Measurements from ENCODE around the gene APC. TPM values are rescaled to one million over a fixed set of nuclear protein-coding genes. Genes with fewer than 3 reads are reported as not detected.
A peak's percentile ranks its signal among the peaks of the same experiment; 100 is the strongest.

APC gene
- total RNA-seq, 6 experiments from 2014 or later: 51.9 to 69.2 (median 53.9) TPM

DNA sequence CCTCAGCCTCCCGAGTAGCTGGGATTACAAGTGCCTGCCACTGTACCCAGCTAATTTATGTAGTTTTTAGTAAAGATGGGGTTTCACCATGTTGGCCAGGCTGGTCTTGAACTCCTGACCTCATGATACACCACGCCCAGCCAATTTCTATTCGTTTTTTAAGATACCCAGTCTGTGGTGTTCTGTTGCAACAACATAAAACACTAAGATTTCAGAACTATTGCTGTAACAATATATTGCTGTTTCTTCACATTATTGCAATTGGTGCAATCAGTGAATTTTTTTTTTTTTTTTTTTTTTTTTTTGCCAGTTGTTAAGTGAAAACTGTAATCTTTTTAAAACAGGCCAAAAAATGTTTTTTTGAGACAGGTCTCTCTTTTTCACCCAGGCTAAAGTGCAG is 133.3 kb downstream of the APC start:
- Mint-ChIP-seq H3K9me3 (no peaks in the 10 kb centered on the region), H3K27me3 (ENCODE audit: insufficient read depth) (no peaks in the 10 kb centered on the region; the same call in 1 of the 2 replicates), H3K27ac (no peak overlapping the region), H3K4me1 (ENCODE audit: low read depth) (no peaks in the 10 kb centered on the region), H3K36me3 (ENCODE audit: low read depth) (peaks cover 33% of the 10 kb centered on the region), H3K4me3 (no peak overlapping the region)
- TF ChIP-seq, protein P1, sequence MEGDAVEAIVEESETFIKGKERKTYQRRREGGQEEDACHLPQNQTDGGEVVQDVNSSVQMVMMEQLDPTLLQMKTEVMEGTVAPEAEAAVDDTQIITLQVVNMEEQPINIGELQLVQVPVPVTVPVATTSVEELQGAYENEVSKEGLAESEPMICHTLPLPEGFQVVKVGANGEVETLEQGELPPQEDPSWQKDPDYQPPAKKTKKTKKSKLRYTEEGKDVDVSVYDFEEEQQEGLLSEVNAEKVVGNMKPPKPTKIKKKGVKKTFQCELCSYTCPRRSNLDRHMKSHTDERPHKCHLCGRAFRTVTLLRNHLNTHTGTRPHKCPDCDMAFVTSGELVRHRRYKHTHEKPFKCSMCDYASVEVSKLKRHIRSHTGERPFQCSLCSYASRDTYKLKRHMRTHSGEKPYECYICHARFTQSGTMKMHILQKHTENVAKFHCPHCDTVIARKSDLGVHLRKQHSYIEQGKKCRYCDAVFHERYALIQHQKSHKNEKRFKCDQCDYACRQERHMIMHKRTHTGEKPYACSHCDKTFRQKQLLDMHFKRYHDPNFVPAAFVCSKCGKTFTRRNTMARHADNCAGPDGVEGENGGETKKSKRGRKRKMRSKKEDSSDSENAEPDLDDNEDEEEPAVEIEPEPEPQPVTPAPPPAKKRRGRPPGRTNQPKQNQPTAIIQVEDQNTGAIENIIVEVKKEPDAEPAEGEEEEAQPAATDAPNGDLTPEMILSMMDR (IDR thresholded peaks at IDR 0.05): no peak
- DNase-seq: no peak

DNA sequence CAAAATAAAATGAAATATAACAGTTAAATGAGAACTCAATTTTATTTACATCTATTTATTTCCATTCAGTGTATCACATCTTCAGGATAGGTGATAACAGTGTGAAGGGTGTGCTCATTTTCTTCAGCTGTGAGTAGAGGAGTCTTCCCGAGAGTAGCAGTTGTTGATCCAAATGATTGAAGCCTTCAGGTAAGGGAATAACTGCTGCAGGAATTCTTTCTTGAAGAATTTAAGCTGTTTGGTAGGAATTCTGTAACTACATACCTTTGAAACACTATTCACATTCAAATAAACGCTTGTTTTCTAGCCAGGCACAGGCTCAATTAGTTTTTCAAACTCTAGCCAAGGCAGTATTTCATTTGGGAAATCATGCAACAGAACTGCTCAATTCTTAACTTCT is 138.7 kb downstream of the APC start:
- H3K36me3 Mint-ChIP-seq (ENCODE audit: low read depth): peaks cover 24% of the 10 kb centered on the region
- no peak for DNase-seq
- no peaks in the 10 kb centered on the region for H3K9me3 Mint-ChIP-seq
- no peak overlapping the region for H3K27ac Mint-ChIP-seq
- H3K4me3 Mint-ChIP-seq: no peak overlapping the region
- peaks cover 18% of the 10 kb centered on the region for H3K4me1 Mint-ChIP-seq (ENCODE audit: low read depth)
- TF ChIP-seq, protein P1 (IDR thresholded peaks at IDR 0.05): no peak
- H3K27me3 Mint-ChIP-seq (ENCODE audit: insufficient read depth): no peaks in the 10 kb centered on the region; the same call in 1 of the 2 replicates

DNA sequence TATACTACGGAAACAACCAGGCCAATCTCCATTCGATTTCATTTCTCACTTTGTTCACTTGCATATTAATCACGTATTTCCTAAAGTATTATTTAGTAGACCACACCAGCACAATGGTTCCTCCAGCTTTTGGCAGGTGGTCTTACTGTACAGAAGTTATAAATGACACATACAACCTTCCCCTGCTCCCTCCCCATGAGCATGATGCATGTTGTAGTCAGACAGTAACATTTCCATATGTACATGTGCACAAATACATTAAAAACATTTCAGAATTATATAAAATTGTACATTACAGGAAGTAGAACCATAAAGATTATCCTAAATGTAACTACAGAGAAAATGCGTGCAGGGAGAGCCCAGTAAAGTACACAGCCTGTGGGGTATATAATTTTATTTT is 140.4 kb downstream of the APC start:
- no peaks in the 10 kb centered on the region; the same call in 1 of the 2 replicates for H3K27me3 Mint-ChIP-seq (ENCODE audit: insufficient read depth)
- no peaks in the 10 kb centered on the region for H3K9me3 Mint-ChIP-seq
- H3K27ac Mint-ChIP-seq: no peak overlapping the region
- TF ChIP-seq, protein P1 (IDR thresholded peaks at IDR 0.05): no peak
- peaks cover 18% of the 10 kb centered on the region for H3K4me1 Mint-ChIP-seq (ENCODE audit: low read depth)
- no peak for DNase-seq
- H3K36me3 Mint-ChIP-seq (ENCODE audit: low read depth): peaks cover 24% of the 10 kb centered on the region
- no peak overlapping the region for H3K4me3 Mint-ChIP-seq

DNA sequence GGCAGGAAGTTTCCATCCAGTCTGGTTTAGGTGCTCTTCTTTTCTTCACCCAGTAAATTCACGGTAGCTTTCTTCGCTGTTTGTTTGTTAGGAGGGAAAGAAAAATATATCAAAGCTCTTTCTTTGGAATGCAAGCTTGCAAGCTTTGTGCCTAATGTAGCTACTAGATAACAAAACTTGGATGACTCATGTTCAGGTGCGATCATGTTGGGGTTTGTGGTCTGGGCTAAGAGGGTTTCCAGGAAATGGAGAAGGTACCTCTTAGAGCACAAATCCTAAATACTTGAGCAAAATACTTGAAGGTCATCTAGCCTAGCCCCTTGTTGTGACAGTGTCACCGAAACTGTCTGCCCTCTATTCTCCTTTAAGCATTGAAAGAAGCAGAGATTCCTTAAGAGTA is 141.1 kb downstream of the APC start:
- H3K9me3 Mint-ChIP-seq: no peaks in the 10 kb centered on the region
- H3K27me3 Mint-ChIP-seq (ENCODE audit: insufficient read depth): no peaks in the 10 kb centered on the region; the same call in 1 of the 2 replicates
- no peak overlapping the region for H3K4me3 Mint-ChIP-seq
- TF ChIP-seq, protein P1 (IDR thresholded peaks at IDR 0.05): no peak
- no peak for DNase-seq
- H3K27ac Mint-ChIP-seq: peak overlapping the region; percentile 32; the same call in 1 of the 2 replicates
- peaks cover 21% of the 10 kb centered on the region for H3K36me3 Mint-ChIP-seq (ENCODE audit: low read depth)
- H3K4me1 Mint-ChIP-seq (ENCODE audit: low read depth): peaks cover 18% of the 10 kb centered on the region

DNA sequence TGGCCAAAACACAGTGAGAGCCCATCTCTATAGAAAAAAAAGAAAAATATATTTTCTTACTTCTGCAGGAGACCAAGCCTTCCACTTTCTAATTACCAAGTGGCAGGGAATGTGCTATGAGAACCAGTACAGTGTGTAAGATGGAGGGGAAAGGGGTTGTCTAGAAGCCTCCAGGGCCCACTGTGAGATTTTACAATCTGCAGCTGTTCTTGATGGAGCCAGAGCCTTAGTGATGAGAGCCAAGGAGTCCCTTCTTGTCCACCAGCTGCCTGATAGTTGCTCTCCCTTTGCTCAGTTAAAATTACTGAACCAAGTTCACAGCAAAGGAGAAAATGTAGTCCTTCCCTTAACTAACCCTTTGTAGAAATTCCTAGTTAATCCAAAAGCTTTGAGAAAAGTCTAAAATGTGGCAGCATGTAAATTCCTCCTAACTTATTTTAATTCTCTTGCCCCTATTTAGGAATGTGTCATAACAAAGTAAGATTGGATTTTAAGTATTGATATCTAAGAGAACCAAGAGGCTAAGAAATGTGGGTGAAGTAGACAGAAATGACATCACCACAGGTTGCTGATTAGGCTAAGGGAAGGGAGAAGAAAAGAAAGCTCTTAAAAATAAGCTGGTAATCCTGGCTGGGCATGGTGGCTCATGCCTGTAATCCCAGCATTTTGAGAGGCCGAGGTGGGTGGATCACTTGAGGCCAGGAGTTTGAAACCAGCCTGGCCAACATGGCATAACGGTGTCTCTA is 142.7 kb downstream of the APC start:
- Mint-ChIP-seq H3K9me3 (no peaks in the 10 kb centered on the region), H3K27me3 (ENCODE audit: insufficient read depth) (no peaks in the 10 kb centered on the region), H3K4me3 (no peak overlapping the region), H3K36me3 (ENCODE audit: low read depth) (peaks cover 16% of the 10 kb centered on the region), H3K27ac (peak overlapping the region; percentile 1; the same call in 1 of the 2 replicates), H3K4me1 (ENCODE audit: low read depth) (peaks cover 18% of the 10 kb centered on the region)
- DNase-seq: no peak
- TF ChIP-seq, protein P1 (IDR thresholded peaks at IDR 0.05): no peak

Data from HFFc6 (cell line).